Measurements from ENCODE around the gene MAP3K5. TPM values are rescaled to one million over a fixed set of nuclear protein-coding genes. Genes with fewer than 3 reads are reported as not detected.

The MAP3K5 gene
- polyA plus RNA-seq, 3 donors: 9.6 to 12.0 (median 11.1) TPM

GRCh38 chr6:136769759-136770158 is 22.5 kb downstream of the MAP3K5 start:
- Mint-ChIP-seq H3K4me1 (peaks cover 78% of the 10 kb centered on the region), H3K9me3 (peaks cover 0 to 4% (median 0%) of the 10 kb centered on the region in 7 donors), H3K36me3 (peaks cover 3 to 5% of the 10 kb centered on the region in 2 donors), H3K27me3 (ENCODE audit: low read depth in 3 of 3) (no peaks in the 10 kb centered on the region), H3K4me3 (no peak overlapping the region), H3K27ac (peak overlapping the region in 2 of 7 donors; percentile 58 to 73)
- Histone ChIP-seq H3K4me3 (replicated peaks in 1 of 3; ENCODE audit: low read depth in 2 of 3, low read length in 3 of 3) (no peak overlapping the region), H3K9me3 (replicated peaks in 1 of 2; ENCODE audit: control insufficient read depth in 1 of 2, insufficient read depth in 1 of 2, low read length in 2 of 2) (no peaks in the 10 kb centered on the region), H2AFZ (ENCODE audit: insufficient read depth, low read depth, low read length, poor library complexity, severe bottlenecking) (no peak overlapping the region), H3K27me3 (ENCODE audit: control insufficient read depth in 2 of 2, insufficient read depth in 2 of 2, low read length in 2 of 2) (no peaks in the 10 kb centered on the region), H4K20me1 (ENCODE audit: insufficient read depth, low read length) (peaks cover 13% of the 10 kb centered on the region), H3K4me2 (replicated peaks; ENCODE audit: extremely low read depth, low read length, poor library complexity, severe bottlenecking) (no peak overlapping the region), H3K79me2 (ENCODE audit: insufficient read depth, low read length) (peaks cover 95% of the 10 kb centered on the region), H3K36me3 (replicated peaks in 1 of 2; ENCODE audit: control insufficient read depth in 1 of 2, insufficient read depth in 2 of 2, low read length in 2 of 2) (no peaks in the 10 kb centered on the region), H3K9ac (ENCODE audit: insufficient read depth, low read length, poor library complexity, severe bottlenecking) (no peak overlapping the region), H3K4me1 (ENCODE audit: control insufficient read depth in 1 of 2, insufficient read depth in 2 of 2, low read length in 2 of 2) (peaks cover 77 to 78% of the 10 kb centered on the region in 2 donors), H3K27ac (ENCODE audit: low read depth in 1 of 2, low read length in 2 of 2) (no peak overlapping the region)
- intact Hi-C loops (cut with micrococcal nuclease): no loop called here
- TF ChIP-seq CTCF (IDR thresholded peaks at IDR 0.05): no peak
- DNase-seq: no peak
- no CpG with 5 or more reads among the region's 1 CpG for WGBS (ENCODE audit: insufficient coverage)

- Histone ChIP-seq H2AFZ (ENCODE audit: insufficient read depth, low read depth, low read length, poor library complexity, severe bottlenecking) (no peak overlapping the region), H3K4me1 (ENCODE audit: control insufficient read depth in 1 of 2, insufficient read depth in 2 of 2, low read length in 2 of 2) (peaks cover 78% of the 10 kb centered on the region in 2 donors), H3K4me3 (replicated peaks in 1 of 3; ENCODE audit: low read depth in 2 of 3, low read length in 3 of 3) (no peak overlapping the region), H3K36me3 (replicated peaks in 1 of 2; ENCODE audit: control insufficient read depth in 1 of 2, insufficient read depth in 2 of 2, low read length in 2 of 2) (no peaks in the 10 kb centered on the region), H3K79me2 (ENCODE audit: insufficient read depth, low read length) (peaks cover 99% of the 10 kb centered on the region), H3K27me3 (ENCODE audit: control insufficient read depth in 2 of 2, insufficient read depth in 2 of 2, low read length in 2 of 2) (no peaks in the 10 kb centered on the region), H3K9me3 (replicated peaks in 1 of 2; ENCODE audit: control insufficient read depth in 1 of 2, insufficient read depth in 1 of 2, low read length in 2 of 2) (no peaks in the 10 kb centered on the region), H3K9ac (ENCODE audit: insufficient read depth, low read length, poor library complexity, severe bottlenecking) (no peak overlapping the region), H4K20me1 (ENCODE audit: insufficient read depth, low read length) (peaks cover 16% of the 10 kb centered on the region), H3K27ac (ENCODE audit: low read depth in 1 of 2, low read length in 2 of 2) (peak overlapping the region in 1 of 2 donors; percentile 71), H3K4me2 (replicated peaks; ENCODE audit: extremely low read depth, low read length, poor library complexity, severe bottlenecking) (no peak overlapping the region)
- intact Hi-C loops (cut with micrococcal nuclease): no loop called here
- DNase-seq: no peak
- no peaks in the 10 kb centered on the region for H3K27me3 Mint-ChIP-seq (ENCODE audit: low read depth in 3 of 3)
- H3K36me3 Mint-ChIP-seq: peaks cover 3 to 5% of the 10 kb centered on the region in 2 donors
- H3K9me3 Mint-ChIP-seq: peaks cover 0 to 4% (median 0%) of the 10 kb centered on the region in 7 donors
- peak overlapping the region in 3 of 7 donors; percentile 30 to 66 (median 62) for H3K27ac Mint-ChIP-seq
- H3K4me1 Mint-ChIP-seq: peaks cover 78% of the 10 kb centered on the region
- no peak for TF ChIP-seq CTCF (IDR thresholded peaks at IDR 0.05)
- no CpG with 5 or more reads among the region's 2 CpGs for WGBS (ENCODE audit: insufficient coverage)
- H3K4me3 Mint-ChIP-seq: no peak overlapping the region
Measured at GRCh38 chr6:136769124-136769523, 23.2 kb downstream of the MAP3K5 start.

All from CD14-positive monocyte (primary cell).